ENCODE results near the gene NOS1.
"Not testable (repeated sequence)": the region's sequence is repeated elsewhere in the genome, so short reads cannot be mapped to it uniquely, and the experiment has no call there.

NOS1 gene

GRCh38 chr12:117241697-117242096 is 119.7 kb downstream of the NOS1 start:
- no peak overlapping the region for H3K9ac ChIP-seq (ENCODE audit: low read depth, low read length)
- H3K4me1 ChIP-seq (ENCODE audit: insufficient read depth, low read length): no peaks in the 10 kb centered on the region
- H3K36me3 ChIP-seq (ENCODE audit: insufficient read depth, low read length): no peaks in the 10 kb centered on the region
- H3K9me3 ChIP-seq (ENCODE audit: control insufficient read depth, insufficient read depth, low read length): no peaks in the 10 kb centered on the region

- H3K9ac ChIP-seq (ENCODE audit: low read depth, low read length): no peak overlapping the region
- no peaks in the 10 kb centered on the region for H3K9me3 ChIP-seq (ENCODE audit: control insufficient read depth, insufficient read depth, low read length)
- peaks cover 6% of the 10 kb centered on the region; the same call in 1 of the 2 replicates for H3K4me1 ChIP-seq (ENCODE audit: insufficient read depth, low read length)
- H3K36me3 ChIP-seq (ENCODE audit: insufficient read depth, low read length): no peaks in the 10 kb centered on the region
These were observed 121.2 kb downstream of the NOS1 start for GRCh38 chr12:117240081-117240755.

- Histone ChIP-seq H3K4me1 (ENCODE audit: insufficient read depth, low read length) (peaks cover 6% of the 10 kb centered on the region; the same call in 1 of the 2 replicates), H3K9me3 (ENCODE audit: control insufficient read depth, insufficient read depth, low read length) (no peaks in the 10 kb centered on the region), H3K9ac (ENCODE audit: low read depth, low read length) (no peak overlapping the region), H3K36me3 (ENCODE audit: insufficient read depth, low read length) (no peaks in the 10 kb centered on the region)
These were observed 124.9 kb downstream of the NOS1 start for GRCh38 chr12:117236456-117237001.

GRCh38 chr12:117235261-117235660 is 126.2 kb downstream of the NOS1 start:
- peaks cover 6% of the 10 kb centered on the region; the same call in 1 of the 2 replicates for H3K4me1 ChIP-seq (ENCODE audit: insufficient read depth, low read length)
- H3K36me3 ChIP-seq (ENCODE audit: insufficient read depth, low read length): no peaks in the 10 kb centered on the region
- no peaks in the 10 kb centered on the region for H3K9me3 ChIP-seq (ENCODE audit: control insufficient read depth, insufficient read depth, low read length)
- H3K9ac ChIP-seq (ENCODE audit: low read depth, low read length): no peak overlapping the region

- no peak overlapping the region for H3K9ac ChIP-seq (ENCODE audit: low read depth, low read length)
These were observed 127.0 kb downstream of the NOS1 start for GRCh38 chr12:117234441-117234840.

GRCh38 chr12:117231750-117232149 is 129.7 kb downstream of the NOS1 start:
- Histone ChIP-seq H3K9me3 (ENCODE audit: control insufficient read depth, insufficient read depth, low read length) (no peaks in the 10 kb centered on the region), H3K9ac (ENCODE audit: low read depth, low read length) (no peak overlapping the region), H3K4me1 (ENCODE audit: insufficient read depth, low read length) (peaks cover 6% of the 10 kb centered on the region; the same call in 1 of the 2 replicates), H3K36me3 (ENCODE audit: insufficient read depth, low read length) (no peaks in the 10 kb centered on the region)

More at GRCh38 chr12:117234441-117234840, 127.0 kb downstream of the NOS1 start:
- Histone ChIP-seq H3K36me3 (ENCODE audit: insufficient read depth, low read length) (no peaks in the 10 kb centered on the region), H3K9me3 (ENCODE audit: control insufficient read depth, insufficient read depth, low read length) (no peaks in the 10 kb centered on the region), H3K4me1 (ENCODE audit: insufficient read depth, low read length) (peaks cover 6% of the 10 kb centered on the region; the same call in 1 of the 2 replicates)

- no peak overlapping the region for H3K9ac ChIP-seq (ENCODE audit: low read depth, low read length)
- no peaks in the 10 kb centered on the region for H3K36me3 ChIP-seq (ENCODE audit: insufficient read depth, low read length)
- H3K9me3 ChIP-seq (ENCODE audit: control insufficient read depth, insufficient read depth, low read length): no peaks in the 10 kb centered on the region
- H3K4me1 ChIP-seq (ENCODE audit: insufficient read depth, low read length): no peaks in the 10 kb centered on the region
These were observed 133.2 kb downstream of the NOS1 start for GRCh38 chr12:117228239-117228638.

GRCh38 chr12:117227000-117227653 is 134.3 kb downstream of the NOS1 start:
- Histone ChIP-seq H3K4me1 (ENCODE audit: insufficient read depth, low read length) (no peaks in the 10 kb centered on the region), H3K36me3 (ENCODE audit: insufficient read depth, low read length) (no peaks in the 10 kb centered on the region), H3K9ac (ENCODE audit: low read depth, low read length) (no peak overlapping the region), H3K9me3 (ENCODE audit: control insufficient read depth, insufficient read depth, low read length) (no peaks in the 10 kb centered on the region)

- no peaks in the 10 kb centered on the region for H3K4me1 ChIP-seq (ENCODE audit: insufficient read depth, low read length)
- H3K36me3 ChIP-seq (ENCODE audit: insufficient read depth, low read length): no peaks in the 10 kb centered on the region
- no peaks in the 10 kb centered on the region for H3K9me3 ChIP-seq (ENCODE audit: control insufficient read depth, insufficient read depth, low read length)
- no peak overlapping the region for H3K9ac ChIP-seq (ENCODE audit: low read depth, low read length)
These were observed 134.9 kb downstream of the NOS1 start for GRCh38 chr12:117226505-117226904.

- H3K36me3 ChIP-seq (ENCODE audit: insufficient read depth, low read length): no peaks in the 10 kb centered on the region
- H3K9ac ChIP-seq (ENCODE audit: low read depth, low read length): no peak overlapping the region
- H3K4me1 ChIP-seq (ENCODE audit: insufficient read depth, low read length): no peaks in the 10 kb centered on the region
- H3K9me3 ChIP-seq (ENCODE audit: control insufficient read depth, insufficient read depth, low read length): no peaks in the 10 kb centered on the region
These were observed 136.2 kb downstream of the NOS1 start for GRCh38 chr12:117225179-117225578.

GRCh38 chr12:117220947-117221346 is 140.5 kb downstream of the NOS1 start:
- not testable (repeated sequence) for H3K9me3 ChIP-seq (ENCODE audit: control insufficient read depth, insufficient read depth, low read length); H3K36me3 ChIP-seq (ENCODE audit: insufficient read depth, low read length); H3K4me1 ChIP-seq (ENCODE audit: insufficient read depth, low read length); H3K9ac ChIP-seq (ENCODE audit: low read depth, low read length)

- Histone ChIP-seq H3K4me1 (ENCODE audit: insufficient read depth, low read length) (no peaks in the 10 kb centered on the region), H3K9ac (ENCODE audit: low read depth, low read length) (no peak overlapping the region), H3K9me3 (ENCODE audit: control insufficient read depth, insufficient read depth, low read length) (no peaks in the 10 kb centered on the region), H3K36me3 (ENCODE audit: insufficient read depth, low read length) (no peaks in the 10 kb centered on the region)
These were observed 143.3 kb downstream of the NOS1 start for GRCh38 chr12:117218149-117218548.

- Histone ChIP-seq H3K9ac (ENCODE audit: low read depth, low read length) (no peak overlapping the region), H3K36me3 (ENCODE audit: insufficient read depth, low read length) (no peaks in the 10 kb centered on the region), H3K4me1 (ENCODE audit: insufficient read depth, low read length) (peaks cover 4% of the 10 kb centered on the region; the same call in 1 of the 2 replicates), H3K9me3 (ENCODE audit: control insufficient read depth, insufficient read depth, low read length) (no peaks in the 10 kb centered on the region)
These were observed 144.7 kb downstream of the NOS1 start for GRCh38 chr12:117216686-117217085.

- no peak overlapping the region for H3K9ac ChIP-seq (ENCODE audit: low read depth, low read length)
- peaks cover 4% of the 10 kb centered on the region; the same call in 1 of the 2 replicates for H3K4me1 ChIP-seq (ENCODE audit: insufficient read depth, low read length)
- H3K36me3 ChIP-seq (ENCODE audit: insufficient read depth, low read length): no peaks in the 10 kb centered on the region
- no peaks in the 10 kb centered on the region for H3K9me3 ChIP-seq (ENCODE audit: control insufficient read depth, insufficient read depth, low read length)
These were observed 146.6 kb downstream of the NOS1 start for GRCh38 chr12:117214797-117215196.

GRCh38 chr12:117213295-117213808 is 148.1 kb downstream of the NOS1 start:
- Histone ChIP-seq H3K9ac (ENCODE audit: low read depth, low read length) (no peak overlapping the region), H3K9me3 (ENCODE audit: control insufficient read depth, insufficient read depth, low read length) (no peaks in the 10 kb centered on the region), H3K4me1 (ENCODE audit: insufficient read depth, low read length) (peaks cover 4% of the 10 kb centered on the region; the same call in 1 of the 2 replicates), H3K36me3 (ENCODE audit: insufficient read depth, low read length) (no peaks in the 10 kb centered on the region)

All from ES-I3 (cell line).